H7 (cell line): Measurements from ENCODE around the gene AHNAK. TPM values are rescaled to one million over a fixed set of nuclear protein-coding genes. Genes with fewer than 3 reads are reported as not detected.

ENCODE experiments used
- DNase-seq: peaks from one replicate; pipeline ENCODE4 v3.0.0; 2012
- H3K27me3 ChIP-seq: 2 replicates; pipeline ENCODE4 v1.6.0; 2011; ENCODE audit warnings: mild to moderate bottlenecking, low read length; ENCODE audit not compliant: control insufficient read depth, insufficient read depth
- H3K36me3 ChIP-seq: replicated peaks from 2 replicates; pipeline ENCODE4 v1.5.1; 2011; ENCODE audit warnings: low read length; ENCODE audit not compliant: control insufficient read depth, insufficient read depth
- H3K4me3 ChIP-seq: 2 replicates; pipeline ENCODE4 v1.5.1; 2011; ENCODE audit warnings: low read depth, mild to moderate bottlenecking, control low read depth, low read length, moderate library complexity; ENCODE audit not compliant: insufficient read depth
- total RNA-seq: library from RNA; depleted of rRNA; stranded (reverse); fragments of >200 nt; shearing (Covaris generic); gene quantifications from 2 replicates; pipeline ENCODE4 v1.2.3, GENCODE V29; 2014

The AHNAK gene
- total RNA-seq, 1 experiment from 2014 or later: 11.2 TPM

GRCh38 chr11:62428871-62429560 is 117.6 kb downstream of the AHNAK start:
- H3K27me3 ChIP-seq: no peaks in the 10 kb centered on the region; the same call in 1 of the 2 replicates
- no peak overlapping the region for H3K4me3 ChIP-seq
- no peaks in the 10 kb centered on the region for H3K36me3 ChIP-seq
- DNase-seq: no peak

DNA sequence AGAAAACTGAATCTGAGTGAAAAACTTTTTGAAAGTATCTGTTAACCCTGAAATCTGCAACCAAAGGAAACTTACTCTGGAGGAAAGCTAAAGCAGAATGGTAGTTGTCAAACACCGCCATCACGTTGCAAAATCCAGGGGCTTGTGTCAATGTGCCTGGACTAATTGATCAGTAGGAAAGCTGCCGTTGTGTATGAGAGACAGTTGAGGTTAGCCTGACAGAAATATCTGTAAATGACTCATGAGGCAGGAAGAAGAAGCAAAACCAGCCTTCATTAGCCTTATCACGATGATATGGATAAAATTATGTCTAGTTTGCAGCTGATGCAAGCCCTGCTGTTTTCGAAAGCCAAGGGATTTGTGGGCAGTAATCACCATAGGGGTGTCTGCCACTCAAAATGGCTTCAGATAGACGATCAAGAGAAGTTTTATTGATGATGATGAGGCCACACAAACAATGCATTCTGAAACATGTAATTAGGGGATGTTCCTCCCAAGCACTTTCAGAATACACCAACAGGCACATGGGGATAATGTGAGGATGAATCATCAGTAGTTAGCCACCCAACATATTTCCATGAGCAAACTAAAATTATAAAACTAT is 118.9 kb downstream of the AHNAK start:
- Histone ChIP-seq H3K27me3 (peaks cover 3% of the 10 kb centered on the region), H3K36me3 (no peaks in the 10 kb centered on the region), H3K4me3 (no peak overlapping the region)
- no peak for DNase-seq

GRCh38 chr11:62423012-62423411 is 123.6 kb downstream of the AHNAK start:
- DNase-seq: no peak
- peaks cover 3% of the 10 kb centered on the region for H3K27me3 ChIP-seq
- H3K4me3 ChIP-seq: no peak overlapping the region
- no peaks in the 10 kb centered on the region for H3K36me3 ChIP-seq

- H3K4me3 ChIP-seq: no peak overlapping the region
- H3K36me3 ChIP-seq: no peaks in the 10 kb centered on the region
- peaks cover 3% of the 10 kb centered on the region for H3K27me3 ChIP-seq
- no peak for DNase-seq
Measured at GRCh38 chr11:62421996-62422395, 124.6 kb downstream of the AHNAK start.

- no peak for DNase-seq
- no peak overlapping the region for H3K4me3 ChIP-seq
- H3K27me3 ChIP-seq: peaks cover 3% of the 10 kb centered on the region
- no peaks in the 10 kb centered on the region for H3K36me3 ChIP-seq
Measured at GRCh38 chr11:62420882-62421281, 125.7 kb downstream of the AHNAK start.

DNA sequence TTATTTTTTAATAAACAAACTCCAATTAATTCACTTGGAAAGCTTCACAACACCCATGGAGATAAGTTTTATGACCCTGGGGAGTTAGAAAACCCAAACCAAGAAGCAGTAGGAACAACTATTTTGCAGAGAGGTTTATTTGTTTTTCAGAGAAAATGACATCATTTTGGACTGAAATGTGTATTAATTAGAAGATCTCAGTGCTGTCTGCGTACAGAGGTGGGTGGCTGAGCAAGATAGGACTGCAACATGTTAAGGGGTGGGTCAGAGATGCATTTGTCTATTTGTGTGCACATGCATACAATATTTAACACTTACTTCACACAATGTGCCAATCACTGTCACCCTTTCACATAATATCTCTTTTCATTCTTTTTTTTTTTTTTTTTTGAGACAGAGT is 126.7 kb downstream of the AHNAK start:
- H3K36me3 ChIP-seq: no peaks in the 10 kb centered on the region

GRCh38 chr11:62419314-62419929 is 127.2 kb downstream of the AHNAK start:
- Histone ChIP-seq H3K36me3 (no peaks in the 10 kb centered on the region), H3K27me3 (peaks cover 3% of the 10 kb centered on the region), H3K4me3 (no peak overlapping the region)
- DNase-seq: no peak

More for the DNA sequence above, 126.7 kb downstream of the AHNAK start:
- Histone ChIP-seq H3K4me3 (no peak overlapping the region), H3K27me3 (peaks cover 3% of the 10 kb centered on the region)
- DNase-seq: no peak

DNA sequence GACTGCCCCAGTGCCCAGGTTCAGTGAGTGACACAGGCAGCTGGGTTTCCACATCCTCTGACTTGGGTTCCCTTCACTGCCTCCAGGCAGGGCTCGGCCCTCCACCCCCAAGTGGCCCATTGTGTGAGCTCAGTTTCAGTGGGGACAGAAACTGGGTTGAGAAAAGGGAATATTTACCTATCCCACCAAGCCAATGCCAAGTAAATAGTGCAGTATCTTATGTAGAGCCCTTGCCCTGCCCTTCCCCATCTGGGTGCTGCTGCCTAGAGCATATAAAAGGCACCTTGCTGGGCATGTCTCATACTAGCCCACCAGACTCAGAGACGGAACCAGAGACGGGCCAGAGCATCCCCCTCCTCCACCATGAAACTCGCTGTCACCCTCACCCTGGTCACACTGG is 127.9 kb downstream of the AHNAK start, which contains the start of gene SCGB1A1:
SCGB1A1 (plus strand) TSS at position 301 of the 400 bp plus-strand sequence; CDS start at position 364, 63 bp downstream.
- Histone ChIP-seq H3K4me3 (no peak within 1 kb of the TSS), H3K27me3 (peaks cover 3% of the 10 kb centered on the region), H3K36me3 (no peaks in the 10 kb centered on the region)
- no peak for DNase-seq

- Histone ChIP-seq H3K4me3 (no peak overlapping the region), H3K36me3 (no peaks in the 10 kb centered on the region), H3K27me3 (no peaks in the 10 kb centered on the region; the same call in 1 of the 2 replicates)
- no peak for DNase-seq
Measured at GRCh38 chr11:62418136-62418535, 128.5 kb downstream of the AHNAK start.

DNA sequence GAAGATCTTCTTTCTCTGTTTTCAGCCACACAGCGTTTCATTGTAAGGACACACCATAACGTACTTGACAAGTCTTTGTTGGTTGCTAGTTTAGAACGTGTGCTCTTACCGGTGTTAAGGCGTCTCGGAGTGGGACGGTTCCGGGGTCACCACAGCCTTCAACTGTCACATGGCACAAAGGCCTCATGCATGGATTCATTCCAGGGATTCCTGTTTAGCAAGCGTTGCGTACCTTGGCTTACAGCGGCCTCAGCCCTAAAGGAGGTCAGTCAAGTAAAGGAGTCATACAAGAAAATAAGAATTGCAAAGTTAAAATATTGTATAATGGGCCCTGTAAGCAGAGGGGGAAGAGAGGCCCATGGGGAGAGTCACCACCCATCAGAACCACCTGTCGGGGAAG is 130.0 kb downstream of the AHNAK start:
- Histone ChIP-seq H3K4me3 (no peak overlapping the region), H3K36me3 (no peaks in the 10 kb centered on the region), H3K27me3 (no peaks in the 10 kb centered on the region)
- no peak for DNase-seq

GRCh38 chr11:62413060-62413696 is 133.4 kb downstream of the AHNAK start:
- Histone ChIP-seq H3K36me3 (no peaks in the 10 kb centered on the region), H3K4me3 (no peak overlapping the region), H3K27me3 (no peaks in the 10 kb centered on the region)
- DNase-seq: peak; percentile 43

- no peaks in the 10 kb centered on the region for H3K27me3 ChIP-seq
Measured at GRCh38 chr11:62411524-62411923, 135.1 kb downstream of the AHNAK start.

DNA sequence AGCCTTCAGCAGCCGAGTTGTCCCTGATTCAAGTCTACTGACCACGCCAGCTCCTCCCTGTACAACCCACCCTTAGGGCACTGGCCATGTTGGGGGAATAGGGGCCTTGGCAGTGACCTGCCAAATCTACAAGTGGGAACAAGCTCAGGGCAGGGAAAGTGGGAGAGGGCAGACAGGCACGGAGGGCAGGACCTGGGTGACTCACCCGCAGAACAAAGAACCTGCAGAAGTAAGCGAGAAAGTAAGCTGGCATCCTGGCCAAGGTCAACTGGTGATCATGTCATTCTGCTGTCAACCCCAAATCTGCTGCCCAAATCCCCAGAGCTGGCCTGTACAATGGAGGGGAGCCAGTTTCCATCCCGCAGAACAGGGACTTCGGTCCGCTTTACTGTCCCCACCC is 135.6 kb downstream of the AHNAK start:
- no peak overlapping the region for H3K4me3 ChIP-seq
- DNase-seq: peak; percentile 28
- no peaks in the 10 kb centered on the region for H3K27me3 ChIP-seq
- H3K36me3 ChIP-seq: no peaks in the 10 kb centered on the region

More at GRCh38 chr11:62411524-62411923, 135.1 kb downstream of the AHNAK start:
- Histone ChIP-seq H3K4me3 (no peak overlapping the region), H3K36me3 (no peaks in the 10 kb centered on the region)
- peak; percentile 26 for DNase-seq

DNA sequence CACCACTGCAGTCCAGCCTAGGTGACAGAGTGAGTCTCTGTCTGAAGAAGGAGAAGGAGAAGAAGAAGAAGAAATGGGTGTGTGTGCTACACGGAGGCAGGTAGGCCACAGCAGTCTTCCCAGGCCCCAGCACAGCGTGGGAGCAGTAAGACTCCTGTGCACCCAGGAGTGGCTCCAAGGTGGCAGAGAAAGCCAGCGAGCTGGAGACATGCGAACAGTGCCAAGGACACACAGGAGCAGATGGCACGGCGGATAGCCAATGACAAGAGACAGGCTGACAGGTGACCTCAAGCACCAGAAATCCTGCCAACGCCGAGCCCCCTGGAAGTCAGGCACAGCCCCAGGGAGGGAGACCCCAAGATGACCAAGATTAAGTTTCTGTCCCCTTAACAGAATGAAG is 136.8 kb downstream of the AHNAK start:
- Histone ChIP-seq H3K36me3 (no peaks in the 10 kb centered on the region), H3K27me3 (no peaks in the 10 kb centered on the region), H3K4me3 (no peak overlapping the region)
- DNase-seq: no peak

- Histone ChIP-seq H3K36me3 (no peaks in the 10 kb centered on the region), H3K27me3 (no peaks in the 10 kb centered on the region), H3K4me3 (no peak overlapping the region)
- no peak for DNase-seq
Measured at GRCh38 chr11:62406034-62406433, 140.6 kb downstream of the AHNAK start.
